A549 (cell line): ENCODE results near the gene ANO4. TPM values are rescaled to one million over a fixed set of nuclear protein-coding genes. Genes with fewer than 3 reads are reported as not detected.

Experiments
- ATAC-seq, 2 experiments: fragments of 200-7000 bp in 1 of 2; fragments of >200 bp in 1 of 2; cut with Nextera tagmentation in 1 of 2; cut with Tn5 transposase in 1 of 2; 3 replicates each; pipeline versions ENCODE4 v1.8.0 to v1.9.1; 2018 to 2020; ENCODE audit warnings: mild to moderate bottlenecking in 1 of 2, moderate library complexity in 1 of 2
- CTCF ChIA-PET: fragments of 300-600 bp; sonication (Branson Sonifier 250); formaldehyde crosslinking; extraction: SDS; loops from one replicate; lab custom pipeline; 2021; ENCODE audit warnings: antibody characterized with exemption, inconsistent platforms; lab: Yijun Ruan, JAX
- POLR2A ChIA-PET: fragments of 350-600 bp; formaldehyde crosslinking; extraction: SDS; loops from one replicate; lab custom pipeline; 2021; ENCODE audit warnings: antibody characterized with exemption, inconsistent platforms; lab: Yijun Ruan, JAX
- DNase-seq, 2 experiments: peaks; one replicate each; pipeline versions ENCODE4 v3.0.0 to v3.0.0-alpha.2; 2011 to 2016; ENCODE audit warnings: low read depth in 1 of 2, low spot score in 1 of 2
- FAIRE-seq: peaks from 2 replicates; lab custom pipeline; 2011; peaks lifted over from hg19 to GRCh38; lab: Jason Lieb, UNC
- H3K27ac ChIP-seq, 2 experiments: fragments of >200 bp; sonication (Bioruptor Twin); formaldehyde crosslinking; 3 replicates each; pipeline ENCODE4 v1.5.1; 2016 to 2017
- H3K4me1 ChIP-seq: fragments of >200 bp; sonication (Bioruptor Twin); formaldehyde crosslinking; 3 replicates; pipeline ENCODE4 v1.6.1; 2016
- H3K4me2 ChIP-seq: fragments of >200 bp; sonication (Bioruptor Twin); formaldehyde crosslinking; 3 replicates; pipeline ENCODE4 v1.6.1; 2016
- H3K4me3 ChIP-seq: fragments of >200 bp; sonication (Bioruptor Twin); formaldehyde crosslinking; 3 replicates; pipeline ENCODE4 v1.5.1; 2016
- H3K9me3 ChIP-seq: fragments of >200 bp; sonication (Bioruptor Twin); formaldehyde crosslinking; 3 replicates; pipeline ENCODE4 v1.6.1; 2016
- CEBPB ChIP-seq, 2 experiments: fragments of >200 bp in 1 of 2; sonication (Bioruptor Twin) in 1 of 2; formaldehyde crosslinking in 1 of 2; IDR thresholded peaks; 2 replicates each; pipeline ENCODE4 v1.6.1; 2012 to 2016
- CHD2 ChIP-seq: fragments of 150-350 bp; IDR thresholded peaks from 2 replicates; pipeline ENCODE4 v1.6.1; 2014; ENCODE audit warnings: low read length; ENCODE audit not compliant: partially characterized antibody
- EP300 ChIP-seq, 2 experiments: fragments of >200 bp; sonication (Bioruptor Twin); formaldehyde crosslinking; IDR thresholded peaks; 2 replicates in 1 of 2; 3 replicates in 1 of 2; pipeline ENCODE4 v1.6.1; 2016 to 2017
- FOSL2 ChIP-seq, 2 experiments: fragments of 450-650 bp in 1 of 2; fragments of >200 bp in 1 of 2; sonication (Bioruptor Twin) in 1 of 2; formaldehyde crosslinking; IDR thresholded peaks; 2 replicates each; pipeline versions ENCODE4 v1.5.0 to v1.6.1; 2016 to 2020; ENCODE audit warnings: mild to moderate bottlenecking in 1 of 2, moderate library complexity in 1 of 2
- GATA3 ChIP-seq: IDR thresholded peaks from 2 replicates; pipeline ENCODE4 v1.6.1; 2012; ENCODE audit warnings: borderline replicate concordance
- HDAC2 ChIP-seq: fragments of 200-600 bp; sonication (generic); IDR thresholded peaks from 2 replicates; pipeline ENCODE4 v1.6.1; 2016
- HOXA7 ChIP-seq: fragments of 250-450 bp; sonication (Bioruptor Pico); IDR thresholded peaks from 2 replicates; pipeline ENCODE4 v1.5.0; 2020; ENCODE audit warnings: mild to moderate bottlenecking, moderate library complexity
- HOXB5 ChIP-seq: fragments of 250-450 bp; sonication (Bioruptor Pico); IDR thresholded peaks from 2 replicates; pipeline ENCODE4 v1.5.0; 2020; ENCODE audit warnings: mild to moderate bottlenecking, moderate library complexity
- JUN ChIP-seq, 2 experiments: fragments of >200 bp; sonication (Bioruptor Twin); formaldehyde crosslinking; IDR thresholded peaks; 2 replicates in 1 of 2; 3 replicates in 1 of 2; pipeline ENCODE4 v1.6.1; 2016 to 2017
- MAFK ChIP-seq: fragments of 450-650 bp; IDR thresholded peaks from 2 replicates; pipeline ENCODE4 v1.6.1; 2014; ENCODE audit not compliant: partially characterized antibody
- NFE2L2 ChIP-seq: fragments of 150-350 bp; conservative IDR thresholded peaks from 2 replicates; pipeline ENCODE4 v1.6.1; 2014; ENCODE audit warnings: low read length
- NPAS2 ChIP-seq: fragments of 250-450 bp; sonication (Bioruptor Pico); IDR thresholded peaks from 2 replicates; pipeline ENCODE4 v1.8.0; 2022; ENCODE audit warnings: mild to moderate bottlenecking, moderate library complexity, borderline replicate concordance
- POLR2A ChIP-seq: IDR thresholded peaks from 2 replicates; pipeline ENCODE4 v1.6.1; 2012; ENCODE audit warnings: mild to moderate bottlenecking, low read length
- POLR2AphosphoS2 ChIP-seq: conservative IDR thresholded peaks from 2 replicates; pipeline ENCODE4 v1.6.1; 2012; ENCODE audit warnings: low read length, improper control_type of control experiment, inconsistent platforms
- RAD21 ChIP-seq, 2 experiments: fragments of >200 bp in 1 of 2; sonication (Bioruptor Twin) in 1 of 2; formaldehyde crosslinking in 1 of 2; IDR thresholded peaks in 1 of 2; conservative IDR thresholded peaks in 1 of 2; 2 replicates in 1 of 2; 3 replicates in 1 of 2; pipeline ENCODE4 v1.6.1; 2012 to 2018; ENCODE audit warnings: inconsistent platforms in 1 of 2
- RARB ChIP-seq: fragments of 250-450 bp; sonication (Bioruptor Pico); IDR thresholded peaks from 2 replicates; pipeline ENCODE4 v1.8.0; 2021; ENCODE audit warnings: mild to moderate bottlenecking, moderate library complexity
- RCOR1 ChIP-seq: fragments of 150-350 bp; IDR thresholded peaks from 2 replicates; pipeline ENCODE4 v1.6.1; 2014; ENCODE audit warnings: antibody characterized with exemption, low read length, low read depth
- SREBF2 ChIP-seq: fragments of 450-650 bp; IDR thresholded peaks from 2 replicates; pipeline ENCODE4 v1.6.1; 2014; ENCODE audit warnings: mild to moderate bottlenecking, moderate library complexity
- TFCP2L1 ChIP-seq: fragments of 250-450 bp; sonication (Bioruptor Pico); IDR thresholded peaks from 2 replicates; pipeline ENCODE4 v1.5.0; 2021; ENCODE audit warnings: mild to moderate bottlenecking
- ZC3H11A ChIP-seq: fragments of 450-650 bp; IDR thresholded peaks from 2 replicates; pipeline ENCODE4 v1.6.1; 2014; ENCODE audit warnings: antibody characterized with exemption, mild to moderate bottlenecking
- ZNF302 ChIP-seq: fragments of 250-450 bp; sonication (Bioruptor Pico); IDR thresholded peaks from 2 replicates; pipeline ENCODE4 v1.9.0; 2021; ENCODE audit warnings: inconsistent platforms, mild to moderate bottlenecking, moderate library complexity
- ZSCAN20 ChIP-seq: fragments of 250-450 bp; sonication (Bioruptor Pico); IDR thresholded peaks from 2 replicates; pipeline ENCODE4 v1.8.0; 2022; ENCODE audit warnings: mild to moderate bottlenecking, moderate library complexity
- WGBS: methylation state at CpG from one replicate; pipeline ENCODE4 v1.1.6; 2017; ENCODE audit errors: missing lambda C conversion rate; 5-methylcytosine and 5-hydroxymethylcytosine counted together
- polyA plus RNA-seq, 4 experiments: library from polyadenylated mRNA; depleted of rRNA in 3 of 4; stranded (reverse); fragments of >200 nt; fragmentation: RNase III in 1 of 4; extraction: RNeasy Plus Mini Kit Qiagen cat#74134 plus additional on column Dnase treatment in 1 of 4; gene quantifications; 2 replicates in 3 of 4; 3 replicates in 1 of 4; pipeline ENCODE4 v1.2.3, GENCODE V29; 2011 to 2017
- TF ChIP-seq, protein P1 (sequence below): IDR thresholded peaks from 2 replicates; pipeline ENCODE4 v1.6.1; 2012; ENCODE audit warnings: low read depth, borderline replicate concordance
- TF ChIP-seq, protein P2 (sequence below): fragments of 250-450 bp; sonication (Bioruptor Pico); IDR thresholded peaks from 2 replicates; pipeline ENCODE4 v1.5.0; 2020; ENCODE audit warnings: low read depth, mild to moderate bottlenecking, moderate library complexity
- TF ChIP-seq, protein P3 (sequence below): fragments of 450-650 bp; IDR thresholded peaks from 2 replicates; pipeline ENCODE4 v1.6.1; 2014; ENCODE audit warnings: antibody characterized with exemption
- TF ChIP-seq, protein P4 (sequence below): IDR thresholded peaks from 2 replicates; pipeline ENCODE4 v1.6.1; 2012
- TF ChIP-seq, protein P5 (sequence below): fragments of 200-600 bp; sonication (generic); IDR thresholded peaks from 2 replicates; pipeline ENCODE4 v1.6.1; 2016; ENCODE audit warnings: antibody characterized with exemption, mild to moderate bottlenecking, moderate library complexity

ANO4 gene
- polyA plus RNA-seq, 2 of the 4 experiments (the other 2 are of a cell fraction), result 0.17 TPM; not detected in 1

DNA sequence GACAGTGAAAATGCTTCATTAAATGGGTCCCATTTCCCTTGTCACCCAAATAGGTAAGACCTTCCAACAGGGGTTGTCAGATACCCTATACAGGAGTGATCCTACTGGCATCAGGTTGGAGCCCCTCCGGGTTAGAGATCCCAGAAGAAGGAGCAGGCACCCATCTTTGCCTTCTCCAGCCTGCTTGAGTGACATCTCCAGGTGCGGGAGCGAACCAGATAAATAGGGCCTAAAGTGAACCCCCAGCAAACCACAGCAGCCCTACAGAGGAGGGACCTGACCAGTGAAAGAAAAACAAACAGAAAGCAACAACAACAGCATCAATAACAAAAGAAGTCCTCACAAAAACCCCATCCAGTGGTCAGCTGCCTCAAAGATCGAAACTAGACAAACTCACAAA is 233.2 kb downstream of the ANO4 start:
- POLR2A ChIA-PET, result no interaction called here
- TF ChIP-seq GATA3 (no peak), RCOR1 (no peak), RAD21 (conservative IDR thresholded peaks at IDR 0.05 in 1 of 2, IDR thresholded peaks at IDR 0.05 in 1 of 2) (no peak), ZNF302 (CRISPR knock-in tag) (no peak), POLR2AphosphoS2 (no peak), MAFK (no peak), CEBPB (IDR thresholded peaks at IDR 0.05) (no peak), SREBF2 (no peak)
- TF ChIP-seq, protein P1, sequence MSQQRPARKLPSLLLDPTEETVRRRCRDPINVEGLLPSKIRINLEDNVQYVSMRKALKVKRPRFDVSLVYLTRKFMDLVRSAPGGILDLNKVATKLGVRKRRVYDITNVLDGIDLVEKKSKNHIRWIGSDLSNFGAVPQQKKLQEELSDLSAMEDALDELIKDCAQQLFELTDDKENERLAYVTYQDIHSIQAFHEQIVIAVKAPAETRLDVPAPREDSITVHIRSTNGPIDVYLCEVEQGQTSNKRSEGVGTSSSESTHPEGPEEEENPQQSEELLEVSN, result no peak
- TF ChIP-seq, protein P2, sequence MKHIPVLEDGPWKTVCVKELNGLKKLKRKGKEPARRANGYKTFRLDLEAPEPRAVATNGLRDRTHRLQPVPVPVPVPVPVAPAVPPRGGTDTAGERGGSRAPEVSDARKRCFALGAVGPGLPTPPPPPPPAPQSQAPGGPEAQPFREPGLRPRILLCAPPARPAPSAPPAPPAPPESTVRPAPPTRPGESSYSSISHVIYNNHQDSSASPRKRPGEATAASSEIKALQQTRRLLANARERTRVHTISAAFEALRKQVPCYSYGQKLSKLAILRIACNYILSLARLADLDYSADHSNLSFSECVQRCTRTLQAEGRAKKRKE (CRISPR knock-in tag), result no peak
- WGBS, result 39% methylated on average over 4 of the region's 4 CpGs
- no peak overlapping the region for H3K4me2 ChIP-seq
- DNase-seq (no peak), ATAC-seq (no peak), FAIRE-seq (no peak)
- peaks cover 3% of the 10 kb centered on the region; the same call in 1 of the 3 replicates for H3K9me3 ChIP-seq
- H3K27ac ChIP-seq, result no peak overlapping the region
- H3K4me1 ChIP-seq, result no peaks in the 10 kb centered on the region
- CTCF ChIA-PET, result no interaction called here
- no peak overlapping the region for H3K4me3 ChIP-seq

DNA sequence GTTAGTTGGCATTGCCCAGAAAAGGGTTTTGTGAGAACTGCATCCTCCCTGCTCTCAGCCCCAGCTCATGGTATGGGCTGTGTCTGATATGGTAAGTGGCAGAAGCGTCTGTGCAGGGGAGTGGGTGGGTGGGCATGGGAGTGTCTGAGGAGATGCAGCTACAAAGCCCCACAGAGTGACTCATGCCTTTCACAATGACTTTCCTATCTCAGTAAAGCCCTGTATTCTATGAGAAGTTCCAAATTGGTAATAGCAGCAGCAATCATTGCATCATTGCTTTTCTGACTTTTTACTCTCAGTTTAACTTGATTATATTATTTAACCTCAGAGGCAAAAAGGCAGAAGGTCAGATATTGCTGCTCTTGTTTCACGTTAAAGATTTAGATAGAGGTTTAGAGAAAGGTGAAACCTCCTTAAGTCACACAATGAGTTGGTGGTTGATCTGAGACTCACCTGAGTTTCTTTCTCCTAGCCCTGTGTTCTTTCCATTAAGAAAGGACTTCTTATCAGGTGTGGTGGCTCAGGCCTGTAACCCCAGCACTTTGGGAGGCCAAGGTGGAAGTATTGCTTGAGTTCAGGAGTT is 243.8 kb downstream of the ANO4 start:
- H3K9me3 ChIP-seq, result no peaks in the 10 kb centered on the region
- CTCF ChIA-PET, result no interaction called here
- TF ChIP-seq SREBF2 (no peak), RARB (CRISPR knock-in tag) (no peak), CHD2 (no peak), JUN (IDR thresholded peaks at IDR 0.05) (no peak), ZC3H11A (no peak), TFCP2L1 (no peak), HOXA7 (no peak), NFE2L2 (no peak)
- TF ChIP-seq, protein P3, sequence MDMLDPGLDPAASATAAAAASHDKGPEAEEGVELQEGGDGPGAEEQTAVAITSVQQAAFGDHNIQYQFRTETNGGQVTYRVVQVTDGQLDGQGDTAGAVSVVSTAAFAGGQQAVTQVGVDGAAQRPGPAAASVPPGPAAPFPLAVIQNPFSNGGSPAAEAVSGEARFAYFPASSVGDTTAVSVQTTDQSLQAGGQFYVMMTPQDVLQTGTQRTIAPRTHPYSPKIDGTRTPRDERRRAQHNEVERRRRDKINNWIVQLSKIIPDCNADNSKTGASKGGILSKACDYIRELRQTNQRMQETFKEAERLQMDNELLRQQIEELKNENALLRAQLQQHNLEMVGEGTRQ, result no peak
- TF ChIP-seq, protein P4, sequence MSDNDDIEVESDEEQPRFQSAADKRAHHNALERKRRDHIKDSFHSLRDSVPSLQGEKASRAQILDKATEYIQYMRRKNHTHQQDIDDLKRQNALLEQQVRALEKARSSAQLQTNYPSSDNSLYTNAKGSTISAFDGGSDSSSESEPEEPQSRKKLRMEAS, result no peak
- TF ChIP-seq, all 56 proteins: peak for 0
- H3K4me2 ChIP-seq, result no peak overlapping the region
- WGBS, result 10% methylated on average over 2 of the region's 2 CpGs
- no peaks in the 10 kb centered on the region for H3K4me1 ChIP-seq
- DNase-seq, result no peak
- H3K27ac ChIP-seq, result no peak overlapping the region
- FAIRE-seq, result no peak
- POLR2A ChIA-PET, result no interaction called here
- no peak overlapping the region for H3K4me3 ChIP-seq
- ATAC-seq, result no peak

DNA sequence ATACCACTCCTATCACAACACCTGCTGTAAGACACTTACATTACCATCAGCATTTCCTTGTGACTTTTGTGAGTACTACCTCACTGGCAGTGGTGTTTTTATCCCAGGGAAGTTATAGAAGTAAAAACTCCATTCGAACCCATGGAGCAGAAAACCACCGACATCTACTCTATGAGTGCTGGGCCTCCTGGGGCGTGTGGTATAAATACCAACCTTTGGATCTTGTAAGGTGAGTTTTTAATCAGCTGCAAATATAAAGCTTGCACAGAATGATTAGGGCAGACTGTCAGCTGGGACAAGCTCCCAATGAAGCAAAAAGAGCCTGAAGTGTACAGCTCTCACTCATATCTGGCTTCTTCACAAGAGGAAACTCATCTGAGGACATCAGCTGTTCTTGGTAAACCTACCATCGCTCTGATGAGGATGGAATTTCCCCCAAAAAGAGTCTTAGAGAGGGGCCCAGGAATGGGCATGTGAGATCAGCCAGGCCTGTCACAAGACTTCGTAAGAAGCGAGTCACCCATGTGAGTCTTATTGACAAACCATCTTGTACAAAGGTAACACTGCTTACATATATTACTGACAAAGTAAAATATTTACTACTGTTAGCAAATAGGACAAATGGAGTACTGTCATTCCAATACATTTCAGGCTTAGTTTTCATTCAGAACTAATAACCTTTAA is 245.4 kb downstream of the ANO4 start:
- ChIA-PET POLR2A (no interaction called here), CTCF (no interaction called here)
- Histone ChIP-seq H3K4me2 (no peak overlapping the region), H3K9me3 (no peaks in the 10 kb centered on the region), H3K4me1 (no peaks in the 10 kb centered on the region), H3K27ac (no peak overlapping the region), H3K4me3 (no peak overlapping the region)
- DNase-seq (no peak), ATAC-seq (no peak; a peak in 1 of 6 replicates), FAIRE-seq (no peak)
- TF ChIP-seq FOSL2 (IDR thresholded peaks at IDR 0.05), result no peak
- no peak for TF ChIP-seq FOSL2 (CRISPR knock-in tag; IDR thresholded peaks at IDR 0.05)
- TF ChIP-seq NPAS2, result no peak
- TF ChIP-seq ZSCAN20 (CRISPR knock-in tag), result no peak
- no peak for TF ChIP-seq MAFK
- TF ChIP-seq, protein P5, sequence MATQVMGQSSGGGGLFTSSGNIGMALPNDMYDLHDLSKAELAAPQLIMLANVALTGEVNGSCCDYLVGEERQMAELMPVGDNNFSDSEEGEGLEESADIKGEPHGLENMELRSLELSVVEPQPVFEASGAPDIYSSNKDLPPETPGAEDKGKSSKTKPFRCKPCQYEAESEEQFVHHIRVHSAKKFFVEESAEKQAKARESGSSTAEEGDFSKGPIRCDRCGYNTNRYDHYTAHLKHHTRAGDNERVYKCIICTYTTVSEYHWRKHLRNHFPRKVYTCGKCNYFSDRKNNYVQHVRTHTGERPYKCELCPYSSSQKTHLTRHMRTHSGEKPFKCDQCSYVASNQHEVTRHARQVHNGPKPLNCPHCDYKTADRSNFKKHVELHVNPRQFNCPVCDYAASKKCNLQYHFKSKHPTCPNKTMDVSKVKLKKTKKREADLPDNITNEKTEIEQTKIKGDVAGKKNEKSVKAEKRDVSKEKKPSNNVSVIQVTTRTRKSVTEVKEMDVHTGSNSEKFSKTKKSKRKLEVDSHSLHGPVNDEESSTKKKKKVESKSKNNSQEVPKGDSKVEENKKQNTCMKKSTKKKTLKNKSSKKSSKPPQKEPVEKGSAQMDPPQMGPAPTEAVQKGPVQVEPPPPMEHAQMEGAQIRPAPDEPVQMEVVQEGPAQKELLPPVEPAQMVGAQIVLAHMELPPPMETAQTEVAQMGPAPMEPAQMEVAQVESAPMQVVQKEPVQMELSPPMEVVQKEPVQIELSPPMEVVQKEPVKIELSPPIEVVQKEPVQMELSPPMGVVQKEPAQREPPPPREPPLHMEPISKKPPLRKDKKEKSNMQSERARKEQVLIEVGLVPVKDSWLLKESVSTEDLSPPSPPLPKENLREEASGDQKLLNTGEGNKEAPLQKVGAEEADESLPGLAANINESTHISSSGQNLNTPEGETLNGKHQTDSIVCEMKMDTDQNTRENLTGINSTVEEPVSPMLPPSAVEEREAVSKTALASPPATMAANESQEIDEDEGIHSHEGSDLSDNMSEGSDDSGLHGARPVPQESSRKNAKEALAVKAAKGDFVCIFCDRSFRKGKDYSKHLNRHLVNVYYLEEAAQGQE, result no peak
- no peak for TF ChIP-seq RARB (CRISPR knock-in tag)
- TF ChIP-seq POLR2A, result no peak
- TF ChIP-seq, protein P3, result no peak
- no peak for TF ChIP-seq HDAC2
- no peak for TF ChIP-seq HOXB5 (CRISPR knock-in tag)
- TF ChIP-seq, protein P4, result no peak
- no peak for TF ChIP-seq EP300 (IDR thresholded peaks at IDR 0.05)
- WGBS, result 28% methylated on average over 6 of the region's 6 CpGs
